ENCODE data around the gene ENSA. TPM values are rescaled to one million over a fixed set of nuclear protein-coding genes. Genes with fewer than 3 reads are reported as not detected.
"Not testable (repeated sequence)": the region's sequence is repeated elsewhere in the genome, so short reads cannot be mapped to it uniquely, and the experiment has no call there.

The ENSA gene
- total RNA-seq, 2 experiments from 2014 or later: 202 to 252 TPM

- Mint-ChIP-seq H3K4me1 (peaks cover 75% of the 10 kb centered on the region), H3K9me3 (ENCODE audit: low read depth) (no peaks in the 10 kb centered on the region), H3K27me3 (no peaks in the 10 kb centered on the region), H3K27ac (peak overlapping the region; percentile 90), H3K4me3 (peak overlapping the region; percentile 20), H3K36me3 (peaks cover 48% of the 10 kb centered on the region)
- peak; percentile 8 for ATAC-seq
- peak; percentile 63 for DNase-seq
- CTCF ChIA-PET: interaction anchor here (0.8 to 19.0 kb wide), 6 partner anchors 37 to 152 kb away, joined by 3 to 297 read pairs (median 3); partner anchors contain the start of gene MCL1
These were observed 13.8 kb downstream of the ENSA start for GRCh38 chr1:150615346-150616201.

GRCh38 chr1:150613061-150613920, 16.1 kb downstream of the ENSA start:
- Mint-ChIP-seq H3K4me3 (peak overlapping the region; percentile 63), H3K4me1 (peaks cover 70% of the 10 kb centered on the region), H3K9me3 (ENCODE audit: low read depth) (no peaks in the 10 kb centered on the region), H3K27ac (peak overlapping the region; percentile 83), H3K36me3 (peaks cover 41% of the 10 kb centered on the region), H3K27me3 (no peaks in the 10 kb centered on the region)
- CTCF ChIA-PET: interaction anchor here (0.9 to 19.0 kb wide), 6 partner anchors 10 to 52 kb away, joined by 3 to 297 read pairs (median 4); partner anchors contain the start of gene ENSA
- ATAC-seq: peak; percentile 63
- peak; percentile 75 for DNase-seq

DNA sequence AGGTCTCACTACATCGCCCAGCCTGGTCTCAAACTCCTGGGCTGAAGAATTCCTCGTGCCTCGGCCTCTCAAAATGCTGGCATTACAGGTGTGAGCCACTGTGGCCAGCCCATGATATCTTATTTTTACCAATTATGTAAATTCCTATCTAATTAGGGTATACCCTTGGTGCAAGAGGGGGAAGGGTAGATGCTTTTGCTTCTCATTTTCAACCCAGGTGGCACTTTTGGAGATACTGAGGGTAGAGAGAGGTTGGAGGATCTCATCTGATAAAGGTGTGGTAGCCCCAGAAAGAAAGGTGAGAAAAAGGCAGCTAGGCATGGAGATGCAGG, 17.4 kb downstream of the ENSA start:
- CTCF ChIA-PET: interaction anchor here (1.0 to 19.0 kb wide), 4 partner anchors 9 to 51 kb away, joined by 4 to 297 read pairs (median 12); partner anchors contain the start of gene MCL1
- Mint-ChIP-seq H3K9me3 (ENCODE audit: low read depth) (no peaks in the 10 kb centered on the region), H3K36me3 (peaks cover 38% of the 10 kb centered on the region), H3K4me1 (peaks cover 67% of the 10 kb centered on the region), H3K4me3 (peak overlapping the region; percentile 43), H3K27ac (peak overlapping the region; percentile 83), H3K27me3 (no peaks in the 10 kb centered on the region)
- ATAC-seq (no peak), DNase-seq (no peak)

DNA sequence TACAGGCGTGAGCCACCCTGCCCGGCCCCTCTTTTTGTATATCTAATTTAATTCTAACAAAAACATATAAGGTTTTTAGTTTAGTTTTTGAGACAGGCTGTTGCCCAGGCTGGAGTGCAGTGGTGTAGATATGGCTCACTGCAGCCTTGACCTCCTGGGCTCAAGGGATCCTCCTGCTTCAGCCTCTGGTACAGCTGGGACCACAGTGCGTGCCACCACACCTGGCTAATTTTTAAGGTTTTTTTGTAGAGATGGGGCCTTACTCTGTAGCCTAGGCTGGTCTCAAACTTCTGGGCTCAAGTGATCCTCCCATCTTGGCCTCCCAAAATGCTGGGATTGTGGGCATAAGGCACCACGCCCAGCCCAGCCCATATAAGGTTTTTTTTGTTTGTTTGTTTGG, 18.8 kb downstream of the ENSA start:
- H3K27ac Mint-ChIP-seq: peak overlapping the region; percentile 83

GRCh38 chr1:150609732-150610131, 19.7 kb downstream of the ENSA start:
- Mint-ChIP-seq H3K36me3 (peaks cover 30% of the 10 kb centered on the region), H3K27me3 (no peaks in the 10 kb centered on the region), H3K9me3 (ENCODE audit: low read depth) (no peaks in the 10 kb centered on the region), H3K4me1 (peaks cover 50% of the 10 kb centered on the region), H3K27ac (peak overlapping the region; percentile 9), H3K4me3 (no peak overlapping the region)
- no peak for ATAC-seq
- CTCF ChIA-PET: interaction anchor here (0.9 to 19.0 kb wide), 5 partner anchors 11 to 58 kb away, joined by 3 to 297 read pairs (median 6); partner anchors contain the start of gene MCL1
- no peak for DNase-seq

More for the DNA sequence above, 18.8 kb downstream of the ENSA start:
- no peak for DNase-seq
- ATAC-seq: no peak
- no peak overlapping the region for H3K4me3 Mint-ChIP-seq
- peaks cover 35% of the 10 kb centered on the region for H3K36me3 Mint-ChIP-seq
- no peaks in the 10 kb centered on the region for H3K9me3 Mint-ChIP-seq (ENCODE audit: low read depth)
- CTCF ChIA-PET: interaction anchor here (1.4 to 19.0 kb wide), 3 partner anchors 10 to 49 kb away, joined by 6 to 297 read pairs (median 21); partner anchors contain the start of gene MCL1
- no peaks in the 10 kb centered on the region for H3K27me3 Mint-ChIP-seq
- peaks cover 55% of the 10 kb centered on the region for H3K4me1 Mint-ChIP-seq

GRCh38 chr1:150606463-150607142, 22.8 kb downstream of the ENSA start:
- H3K4me3 Mint-ChIP-seq: no peak overlapping the region

GRCh38 chr1:150605451-150605731, 24.0 kb downstream of the ENSA start:
- not testable (repeated sequence) for H3K4me3 Mint-ChIP-seq; H3K27ac Mint-ChIP-seq; H3K9me3 Mint-ChIP-seq (ENCODE audit: low read depth); DNase-seq; ATAC-seq; H3K27me3 Mint-ChIP-seq
- Mint-ChIP-seq H3K4me1 (peaks cover 22% of the 10 kb centered on the region), H3K36me3 (peaks cover 13% of the 10 kb centered on the region)
- CTCF ChIA-PET: interaction anchor here (19.0 kb wide), 1 partner anchor 44 kb away, joined by 297 read pairs; no protein-coding TSS in a partner anchor

More at GRCh38 chr1:150606463-150607142, 22.8 kb downstream of the ENSA start:
- no peaks in the 10 kb centered on the region for H3K27me3 Mint-ChIP-seq
- no peak overlapping the region for H3K27ac Mint-ChIP-seq
- H3K36me3 Mint-ChIP-seq: peaks cover 13% of the 10 kb centered on the region
- H3K4me1 Mint-ChIP-seq: peaks cover 29% of the 10 kb centered on the region
- H3K9me3 Mint-ChIP-seq (ENCODE audit: low read depth): no peaks in the 10 kb centered on the region
- ATAC-seq: no peak
- CTCF ChIA-PET: interaction anchor here (0.9 to 19.0 kb wide), 4 partner anchors 11 to 45 kb away, joined by 3 to 297 read pairs (median 4); no protein-coding TSS in a partner anchor
- DNase-seq: no peak

DNA sequence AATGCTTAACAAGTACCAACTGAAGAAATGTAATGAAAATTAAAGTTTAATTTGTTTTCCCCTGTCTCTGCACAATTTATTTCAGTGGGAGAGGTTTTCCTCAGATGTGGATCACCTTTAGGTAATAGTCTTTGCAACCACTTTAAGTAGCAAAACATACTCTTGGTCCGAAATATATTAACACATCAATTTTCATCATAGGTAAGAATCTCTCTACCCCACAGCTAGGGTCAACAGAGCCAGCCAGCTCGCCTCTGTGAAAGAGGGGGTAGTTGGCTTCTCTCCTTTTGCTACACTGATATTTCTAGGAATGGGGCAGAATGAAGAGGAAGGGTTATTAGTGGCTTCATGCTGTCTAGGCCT, 25.2 kb downstream of the ENSA start:
- H3K27ac Mint-ChIP-seq: peak overlapping the region; percentile 27
- peaks cover 15% of the 10 kb centered on the region for H3K4me1 Mint-ChIP-seq
- DNase-seq (no peak), ATAC-seq (no peak)
- H3K9me3 Mint-ChIP-seq (ENCODE audit: low read depth): no peaks in the 10 kb centered on the region
- H3K36me3 Mint-ChIP-seq: peaks cover 8% of the 10 kb centered on the region
- no peaks in the 10 kb centered on the region for H3K27me3 Mint-ChIP-seq
- CTCF ChIA-PET: interaction anchor here (1.5 kb wide), 1 partner anchor 44 kb away, joined by 5 read pairs; no protein-coding TSS in a partner anchor
- no peak overlapping the region for H3K4me3 Mint-ChIP-seq

GRCh38 chr1:150603711-150604110, 25.7 kb downstream of the ENSA start:
- no peak overlapping the region for H3K4me3 Mint-ChIP-seq
- no peak for DNase-seq
- H3K4me1 Mint-ChIP-seq: peaks cover 15% of the 10 kb centered on the region
- no peaks in the 10 kb centered on the region for H3K9me3 Mint-ChIP-seq (ENCODE audit: low read depth)
- ATAC-seq: no peak
- no peak overlapping the region for H3K27ac Mint-ChIP-seq
- no peaks in the 10 kb centered on the region for H3K27me3 Mint-ChIP-seq
- CTCF ChIA-PET: interaction anchor here (0.9 to 1.5 kb wide), 4 partner anchors 23 to 420 kb away, joined by 3 to 5 read pairs (median 3); no protein-coding TSS in a partner anchor
- H3K36me3 Mint-ChIP-seq: peaks cover 7% of the 10 kb centered on the region

- H3K4me1 Mint-ChIP-seq: peaks cover 15% of the 10 kb centered on the region
- H3K4me3 Mint-ChIP-seq; H3K27ac Mint-ChIP-seq; H3K27me3 Mint-ChIP-seq; H3K9me3 Mint-ChIP-seq (ENCODE audit: low read depth); ATAC-seq; DNase-seq; H3K36me3 Mint-ChIP-seq: not testable (repeated sequence)
- CTCF ChIA-PET: interaction anchor here (1.3 kb wide), 1 partner anchor 32 kb away, joined by 3 read pairs; no protein-coding TSS in a partner anchor
These were observed 27.0 kb downstream of the ENSA start for GRCh38 chr1:150602372-150602771.

GRCh38 chr1:150601540-150601939, 27.9 kb downstream of the ENSA start:
- Mint-ChIP-seq H3K36me3 (peaks cover 6% of the 10 kb centered on the region), H3K27me3 (no peaks in the 10 kb centered on the region), H3K4me3 (no peak overlapping the region), H3K27ac (no peak overlapping the region), H3K9me3 (ENCODE audit: low read depth) (no peaks in the 10 kb centered on the region), H3K4me1 (peaks cover 18% of the 10 kb centered on the region)
- no peak for ATAC-seq
- DNase-seq: no peak
- CTCF ChIA-PET: interaction anchor here (0.9 kb wide), 1 partner anchor 12 kb away, joined by 3 read pairs; no protein-coding TSS in a partner anchor

DNA sequence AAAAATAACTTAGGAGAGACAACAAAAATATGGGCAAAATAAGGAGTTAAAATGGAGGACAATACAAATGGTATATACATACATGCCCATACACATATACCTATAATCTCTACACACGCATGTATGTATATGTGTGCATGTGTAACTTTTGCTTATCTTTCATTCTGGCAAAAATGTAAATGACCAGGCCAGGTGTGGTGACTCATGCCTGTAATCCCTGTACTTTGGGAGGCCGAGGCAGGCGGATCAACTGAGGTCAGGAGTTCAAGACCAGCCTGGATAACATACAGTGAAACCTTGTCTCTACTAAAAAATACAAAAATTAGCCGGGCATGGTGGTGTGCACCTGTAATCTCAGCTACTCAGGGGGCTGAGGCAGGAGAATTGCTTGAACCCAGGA, 31.1 kb downstream of the ENSA start:
- H3K36me3 Mint-ChIP-seq; CTCF ChIA-PET; H3K9me3 Mint-ChIP-seq (ENCODE audit: low read depth); H3K27me3 Mint-ChIP-seq; ATAC-seq; H3K4me3 Mint-ChIP-seq; H3K27ac Mint-ChIP-seq; DNase-seq: not testable (repeated sequence)
- H3K4me1 Mint-ChIP-seq: peaks cover 10% of the 10 kb centered on the region

All from activated CD8-positive, alpha-beta memory T cell treated with anti-CD3 and anti-CD28 coated beads, Interleukin-2, amount 10 ng/mL, durations not matched to agents 7 days and 5 days (primary cell).